HepG2 (cell line): ENCODE results near the gene CARD19. TPM values are rescaled to one million over a fixed set of nuclear protein-coding genes. Genes with fewer than 3 reads are reported as not detected.

Source experiments
- ARHGAP35 ChIP-seq: sonication (generic); formaldehyde crosslinking; IDR thresholded peaks from 2 replicates; pipeline ENCODE4 v1.9.0; 2022; ENCODE audit warnings: mild to moderate bottlenecking, inconsistent platforms, moderate library complexity, missing genetic modification reagents, borderline replicate concordance
- ETV5 ChIP-seq: IDR thresholded peaks from 2 replicates; pipeline ENCODE4 v1.6.1; 2018; ENCODE audit warnings: missing biosample characterization, missing genetic modification reagents, inconsistent platforms, borderline replicate concordance
- EZH2 ChIP-seq: conservative IDR thresholded peaks from 2 replicates; pipeline ENCODE4 v1.6.1; 2012; ENCODE audit warnings: mild to moderate bottlenecking, low read depth, low read length, moderate library complexity
- GABPB1 ChIP-seq: IDR thresholded peaks from 2 replicates; pipeline ENCODE4 v1.6.1; 2016; ENCODE audit warnings: mild to moderate bottlenecking, missing genetic modification reagents, moderate library complexity, missing compliant biosample characterization
- GATAD2A ChIP-seq: IDR thresholded peaks from 2 replicates; pipeline ENCODE4 v1.6.1; 2016
- HNF4G ChIP-seq, 2 experiments: sonication (generic) in 1 of 2; formaldehyde crosslinking in 1 of 2; IDR thresholded peaks; 2 replicates each; pipeline versions ENCODE4 v1.4.0 to v1.6.1; 2011 to 2020; ENCODE audit warnings: borderline replicate concordance in 2 of 2, low read depth in 2 of 2, mild to moderate bottlenecking in 2 of 2, low read length in 1 of 2, missing genetic modification reagents in 1 of 2, moderate library complexity in 1 of 2
- LCORL ChIP-seq, 2 experiments: fragments of 450-650 bp in 1 of 2; sonication (generic) in 1 of 2; formaldehyde crosslinking in 1 of 2; IDR thresholded peaks; 2 replicates each; pipeline versions ENCODE4 v1.5.0 to v1.6.1; 2017 to 2020; ENCODE audit warnings: antibody characterized with exemption in 1 of 2, missing genetic modification reagents in 1 of 2
- MXD1 ChIP-seq: sonication (generic); formaldehyde crosslinking; IDR thresholded peaks from 2 replicates; pipeline ENCODE4 v1.4.0; 2020; ENCODE audit warnings: mild to moderate bottlenecking, missing genetic modification reagents
- MXI1 ChIP-seq: IDR thresholded peaks from 3 replicates; pipeline ENCODE4 v1.6.1; 2012; ENCODE audit warnings: low read depth, low read length, inconsistent platforms, borderline replicate concordance
- MYC ChIP-seq: sonication (generic); formaldehyde crosslinking; IDR thresholded peaks from 2 replicates; pipeline ENCODE4 v1.9.0; 2021; ENCODE audit warnings: missing genetic modification reagents, borderline replicate concordance
- PATZ1 ChIP-seq: sonication (generic); formaldehyde crosslinking; IDR thresholded peaks from 2 replicates; pipeline ENCODE4 v1.4.0; 2020; ENCODE audit warnings: missing genetic modification reagents
- RFXAP ChIP-seq: sonication (generic); formaldehyde crosslinking; IDR thresholded peaks from 2 replicates; pipeline ENCODE4 v1.4.0; 2020; ENCODE audit warnings: missing genetic modification reagents, borderline replicate concordance
- SALL1 ChIP-seq: sonication (generic); formaldehyde crosslinking; IDR thresholded peaks from 2 replicates; pipeline ENCODE4 v1.8.0; 2022; ENCODE audit warnings: mild to moderate bottlenecking, missing genetic modification reagents
- SCMH1 ChIP-seq: sonication (generic); formaldehyde crosslinking; IDR thresholded peaks from 2 replicates; pipeline ENCODE4 v1.9.0; 2021; ENCODE audit warnings: missing genetic modification reagents, mild to moderate bottlenecking, borderline replicate concordance
- ZBTB7B ChIP-seq: sonication (generic); formaldehyde crosslinking; IDR thresholded peaks from 2 replicates; pipeline ENCODE4 v1.4.0; 2020; ENCODE audit warnings: missing genetic modification reagents
- ZFX ChIP-seq: sonication (generic); formaldehyde crosslinking; IDR thresholded peaks from 2 replicates; pipeline ENCODE4 v1.4.0; 2020; ENCODE audit warnings: mild to moderate bottlenecking, low read depth, missing genetic modification reagents, moderate library complexity
- ZNF224 ChIP-seq: sonication (generic); formaldehyde crosslinking; IDR thresholded peaks from 2 replicates; pipeline ENCODE4 v1.5.0; 2020; ENCODE audit warnings: mild to moderate bottlenecking, missing genetic modification reagents
- ZNF609 ChIP-seq: sonication (generic); formaldehyde crosslinking; IDR thresholded peaks from 2 replicates; pipeline ENCODE4 v1.4.0; 2020; ENCODE audit warnings: mild to moderate bottlenecking, missing genetic modification reagents, borderline replicate concordance
- ZZZ3 ChIP-seq: sonication (generic); formaldehyde crosslinking; IDR thresholded peaks from 2 replicates; pipeline ENCODE4 v1.4.0; 2020; ENCODE audit warnings: missing genetic modification reagents, mild to moderate bottlenecking, borderline replicate concordance
- polyA plus RNA-seq, 8 experiments: library from polyadenylated mRNA; depleted of rRNA in 3 of 8; stranded (reverse) in 7 of 8; unstranded in 1 of 8; fragments of >200 nt; fragmentation: Illumina TruSeq in 4 of 8; extraction: Trizol in 4 of 8; gene quantifications; 2 replicates each; pipeline versions ENCODE4 v1.2.1 to v1.2.3, GENCODE V29; 2011 to 2016; ENCODE audit warnings: low read depth in 4 of 8, missing spikeins in 1 of 8, mixed read lengths in 1 of 8; ENCODE audit not compliant: insufficient read depth in 1 of 8
- total RNA-seq, 5 experiments: library from RNA; depleted of rRNA; stranded (reverse); fragments of >200 nt; fragmentation: Illumina TruSeq; extraction: Trizol; gene quantifications; 2 replicates each; pipeline ENCODE4 v1.2.3, GENCODE V29; 2016; ENCODE audit warnings: low read depth in 1 of 5

Gene CARD19
- total and polyA plus RNA-seq, 2 of the 13 experiments (the other 11 are each of a cell fraction or from before 2014, with no cell fraction given) = 18.4 to 47.2 TPM

- TF ChIP-seq ZNF609 (CRISPR knock-in tag) (peak; percentile 18; the same call in 1 of the 2 replicates), ETV5 (CRISPR knock-in tag) (peak; percentile 17; the same call in 1 of the 2 replicates), ZNF224 (CRISPR knock-in tag) (no peak), EZH2 (no peak), HNF4G (IDR thresholded peaks at IDR 0.05; ENCODE audit: borderline replicate concordance, low read depth, low read length) (no peak), HNF4G (CRISPR knock-in tag; IDR thresholded peaks at IDR 0.05; ENCODE audit: borderline replicate concordance, low read depth) (no peak), MYC (CRISPR knock-in tag) (0 out of 2 replicates have a peak, but pooled peaks have one; percentile 9), PATZ1 (peak; percentile 24; the same call in 1 of the 2 replicates), ZBTB7B (CRISPR knock-in tag) (0 out of 2 replicates have a peak, but pooled peaks have one; percentile 30), SCMH1 (no peak), ZFX (CRISPR knock-in tag) (peak; percentile 11; the same call in 1 of the 2 replicates), SALL1 (CRISPR knock-in tag) (peak; percentile 40; the same call in 1 of the 2 replicates), LCORL (IDR thresholded peaks at IDR 0.05) (no peak), LCORL (CRISPR knock-in tag; IDR thresholded peaks at IDR 0.05) (0 out of 2 replicates have a peak, but pooled peaks have one; percentile 34), RFXAP (CRISPR knock-in tag) (no peak), GABPB1 (CRISPR knock-in tag) (no peak), ARHGAP35 (CRISPR knock-in tag) (0 out of 2 replicates have a peak, but pooled peaks have one; percentile 50), MXI1 (no peak), MXD1 (CRISPR knock-in tag) (0 out of 2 replicates have a peak, but pooled peaks have one; percentile 35), ZZZ3 (no peak), GATAD2A (0 out of 2 replicates have a peak, but pooled peaks have one; percentile 18)
Observed at GRCh38 chr9:93111371-93112115, 15.5 kb downstream of the CARD19 start (continued).
